Gastrocnemius medialis (tissue), 4 donors: ENCODE measurements around the gene WFS1. TPM values are rescaled to one million over a fixed set of nuclear protein-coding genes. Genes with fewer than 3 reads are reported as not detected.
A peak's percentile ranks its signal among the peaks of the same experiment; 100 is the strongest.

Experiments
- ATAC-seq, 2 donors: fragments of 150-250 bp; one replicate each; pipeline ENCODE4 v1.9.1; 2016
- DNase-seq, 2 donors: peaks; one replicate each; pipeline ENCODE4 v3.0.0-alpha.2; 2019
- H3K27ac ChIP-seq, 4 donors: fragments of 200-600 bp; sonication (generic); 1 replicate in 1 of 4; 2 replicates in 3 of 4; pipeline ENCODE4 v1.5.1; 2016 to 2018; ENCODE audit warnings: mild to moderate bottlenecking in 2 of 4, moderate library complexity in 1 of 4
- H3K27me3 ChIP-seq, 3 donors: fragments of 200-600 bp; sonication (generic) in 2 of 3; 1 replicate in 1 of 3; 2 replicates in 2 of 3; pipeline versions ENCODE4 v1.5.1 to v1.6.0; 2016 to 2019; ENCODE audit warnings: mild to moderate bottlenecking in 1 of 3, moderate library complexity in 1 of 3
- H3K36me3 ChIP-seq, 2 donors: fragments of 200-600 bp; sonication (generic) in 1 of 2; one replicate each; pipeline ENCODE4 v1.5.1; 2017 to 2018
- H3K4me1 ChIP-seq, 2 donors: fragments of 200-600 bp; sonication (generic) in 1 of 2; one replicate each; pipeline ENCODE4 v1.5.1; 2016 to 2017; ENCODE audit warnings: mild to moderate bottlenecking in 2 of 2
- H3K4me3 ChIP-seq, 4 donors: fragments of 200-600 bp; sonication (generic) in 3 of 4; 1 replicate in 1 of 4; 2 replicates in 3 of 4; pipeline ENCODE4 v1.5.1; 2016 to 2019; ENCODE audit warnings: mild to moderate bottlenecking in 2 of 4
- H3K9me3 ChIP-seq, 3 donors: fragments of 200-600 bp; sonication (generic) in 2 of 3; 1 replicate in 1 of 3; 2 replicates in 2 of 3; pipeline ENCODE4 v1.5.1; 2016 to 2019
- CTCF ChIP-seq, 5 experiments: fragments of 450-650 bp in 3 of 5; fragments of 200-600 bp in 2 of 5; sonication (generic) in 2 of 5; IDR thresholded peaks in 4 of 5; conservative IDR thresholded peaks in 1 of 5; 1 replicate in 4 of 5; 2 replicates in 1 of 5; pipeline ENCODE4 v1.5.1; 2016 to 2019; ENCODE audit warnings: antibody characterized with exemption in 5 of 5, mild to moderate bottlenecking in 3 of 5, moderate library complexity in 3 of 5
- POLR2A ChIP-seq, 2 donors: fragments of 450-650 bp; IDR thresholded peaks; one replicate each; pipeline ENCODE4 v1.6.1; 2017; ENCODE audit warnings: antibody characterized with exemption in 2 of 2, mild to moderate bottlenecking in 2 of 2, moderate library complexity in 2 of 2
- in situ Hi-C, 4 donors: fragments of 200-750 bp; cut with MboI; loops; one replicate each; pipeline versions ENCODE4 v1.15.0 to v1.8.0; 2017; ENCODE audit warnings: low sequenced_read_pairs in 4 of 4
- intact Hi-C: fragments of 100-400 bp; cut with DNase I; formaldehyde crosslinking; loops from one replicate; pipeline ENCODE4 v1.15.1; 2023; ENCODE audit warnings: low total_unique reads
- total RNA-seq, 4 donors: library from RNA; depleted of rRNA; stranded (reverse); fragments of >200 nt; gene quantifications; one replicate each; pipeline versions ENCODE4 v1.1.0 to v1.2.3, GENCODE V29; 2016

Gene WFS1
- total RNA-seq, 4 donors from 2014 or later: 13.6 to 23.7 (median 15.6) TPM

- no peak for ATAC-seq
Measured at GRCh38 chr4:6331018-6331417, 61.4 kb downstream of the WFS1 start.

GRCh38 chr4:6331468-6331867 lies 61.8 kb downstream of the WFS1 start:
- Histone ChIP-seq H3K9me3 (no peaks in the 10 kb centered on the region), H3K4me1 (no peaks in the 10 kb centered on the region), H3K27me3 (peaks cover 6 to 11% (median 9%) of the 10 kb centered on the region in 3 donors), H3K27ac (no peak overlapping the region), H3K36me3 (no peaks in the 10 kb centered on the region), H3K4me3 (no peak overlapping the region)
- intact Hi-C loops (no loop called here), in situ Hi-C loops (no loop called here)
- TF ChIP-seq POLR2A (IDR thresholded peaks at IDR 0.05) (no peak), CTCF (IDR thresholded peaks at IDR 0.05 in 4 of 5, conservative IDR thresholded peaks at IDR 0.05 in 1 of 5) (no peak)
- ATAC-seq (no peak), DNase-seq (no peak)

More at GRCh38 chr4:6331018-6331417, 61.4 kb downstream of the WFS1 start:
- no peak overlapping the region for H3K4me3 ChIP-seq
- peaks cover 6 to 11% (median 9%) of the 10 kb centered on the region in 3 donors for H3K27me3 ChIP-seq
- no peaks in the 10 kb centered on the region for H3K4me1 ChIP-seq
- H3K36me3 ChIP-seq: no peaks in the 10 kb centered on the region
- intact Hi-C loops: no loop called here
- TF ChIP-seq POLR2A (IDR thresholded peaks at IDR 0.05) (no peak), CTCF (IDR thresholded peaks at IDR 0.05 in 4 of 5, conservative IDR thresholded peaks at IDR 0.05 in 1 of 5) (peak in 3 of 5 experiments; percentile 21 to 50 (median 36))
- no peak overlapping the region for H3K27ac ChIP-seq
- DNase-seq: no peak
- H3K9me3 ChIP-seq: no peaks in the 10 kb centered on the region
- in situ Hi-C loops: no loop called here

- H3K27ac ChIP-seq: no peak overlapping the region
- H3K4me3 ChIP-seq: no peak overlapping the region
- H3K36me3 ChIP-seq: no peaks in the 10 kb centered on the region
- ATAC-seq: no peak
- H3K27me3 ChIP-seq: peaks cover 5 to 11% (median 9%) of the 10 kb centered on the region in 3 donors
- intact Hi-C loops: no loop called here
- in situ Hi-C loops: no loop called here
- no peak for DNase-seq
- no peaks in the 10 kb centered on the region for H3K9me3 ChIP-seq
- H3K4me1 ChIP-seq: no peaks in the 10 kb centered on the region
- TF ChIP-seq POLR2A (IDR thresholded peaks at IDR 0.05) (no peak), CTCF (IDR thresholded peaks at IDR 0.05 in 4 of 5, conservative IDR thresholded peaks at IDR 0.05 in 1 of 5) (peak in 2 of 5 experiments; percentile 40 to 47)
Measured at GRCh38 chr4:6332042-6332668, 62.5 kb downstream of the WFS1 start.

- in situ Hi-C loops (no loop called here), intact Hi-C loops (no loop called here)
- Histone ChIP-seq H3K36me3 (no peaks in the 10 kb centered on the region), H3K4me1 (no peaks in the 10 kb centered on the region), H3K9me3 (no peaks in the 10 kb centered on the region), H3K27me3 (peaks cover under 1 to 11% (median 9%) of the 10 kb centered on the region in 3 donors), H3K4me3 (no peak overlapping the region), H3K27ac (no peak overlapping the region)
- TF ChIP-seq POLR2A (IDR thresholded peaks at IDR 0.05) (no peak), CTCF (IDR thresholded peaks at IDR 0.05 in 4 of 5, conservative IDR thresholded peaks at IDR 0.05 in 1 of 5) (no peak)
- ATAC-seq: no peak
- DNase-seq: no peak
Measured at GRCh38 chr4:6332669-6333050, 63.0 kb downstream of the WFS1 start.
